GM12878 (cell line): Measurements from ENCODE around the gene RNF168. TPM values are rescaled to one million over a fixed set of nuclear protein-coding genes. Genes with fewer than 3 reads are reported as not detected.

Source experiments
- ASH2L ChIP-seq: fragments of 300-600, 200-600 bp; sonication (generic); IDR thresholded peaks from 2 replicates; pipeline ENCODE4 v1.6.1; 2017; ENCODE audit warnings: low read depth, mild to moderate bottlenecking, borderline replicate concordance
- BHLHE40 ChIP-seq, 2 experiments: fragments of 450-650 bp in 1 of 2; IDR thresholded peaks; 2 replicates each; pipeline ENCODE4 v1.6.1; 2011 to 2017; ENCODE audit warnings: low read depth in 2 of 2, borderline replicate concordance in 1 of 2, improper control_type of control experiment in 1 of 2, low read length in 1 of 2, mild to moderate bottlenecking in 1 of 2
- FOXK2 ChIP-seq: fragments of 450-650 bp; IDR thresholded peaks from 2 replicates; pipeline ENCODE4 v1.6.1; 2017; ENCODE audit warnings: mild to moderate bottlenecking, moderate library complexity
- HDAC6 ChIP-seq: fragments of 200-600 bp; sonication (generic); IDR thresholded peaks from one replicate; pipeline ENCODE4 v1.8.0; 2017; ENCODE audit warnings: antibody characterized with exemption; ENCODE audit not compliant: unreplicated experiment
- HSF1 ChIP-seq: fragments of 150-350 bp; IDR thresholded peaks from 2 replicates; pipeline ENCODE4 v1.6.1; 2014; ENCODE audit warnings: mild to moderate bottlenecking, low read depth, low read length
- KAT2A ChIP-seq: conservative IDR thresholded peaks from 2 replicates; pipeline ENCODE4 v1.6.1; 2011; ENCODE audit warnings: low read depth, low read length; ENCODE audit not compliant: control insufficient read depth
- MTA2 ChIP-seq: fragments of 450-650 bp; IDR thresholded peaks from 2 replicates; pipeline ENCODE4 v1.6.1; 2016; ENCODE audit warnings: low read depth, mild to moderate bottlenecking, moderate library complexity
- MXI1 ChIP-seq: fragments of 150-350 bp; IDR thresholded peaks from 2 replicates; pipeline ENCODE4 v1.6.1; 2011; ENCODE audit warnings: low read depth, mild to moderate bottlenecking, inconsistent platforms, low read length, improper control_type of control experiment
- PML ChIP-seq: IDR thresholded peaks from 2 replicates; pipeline ENCODE4 v1.6.1; 2012; ENCODE audit warnings: low read length, inconsistent platforms
- POLR2A ChIP-seq: IDR thresholded peaks from 2 replicates; pipeline ENCODE4 v1.6.1; 2011; ENCODE audit warnings: low read depth, mild to moderate bottlenecking, low read length
- POLR2AphosphoS2 ChIP-seq: IDR thresholded peaks from 2 replicates; pipeline ENCODE4 v1.6.1; 2011; ENCODE audit warnings: low read depth, mild to moderate bottlenecking, low read length, improper control_type of control experiment, moderate library complexity
- POLR2AphosphoS5 ChIP-seq: IDR thresholded peaks from 2 replicates; pipeline ENCODE4 v1.6.1; 2011; ENCODE audit warnings: mild to moderate bottlenecking, low read length, inconsistent platforms
- RAD21 ChIP-seq: IDR thresholded peaks from 2 replicates; pipeline ENCODE4 v1.6.1; 2011; ENCODE audit warnings: mild to moderate bottlenecking, low read depth, low read length, moderate library complexity; ENCODE audit not compliant: insufficient read depth
- RBBP5 ChIP-seq: fragments of 200-600 bp; sonication (generic); conservative IDR thresholded peaks from 2 replicates; pipeline ENCODE4 v1.6.1; 2016
- RELB ChIP-seq: fragments of 450-650 bp; IDR thresholded peaks from 2 replicates; pipeline ENCODE4 v1.6.1; 2017; ENCODE audit warnings: low read depth, mild to moderate bottlenecking, moderate library complexity
- SKIL ChIP-seq: fragments of 450-650 bp; IDR thresholded peaks from 2 replicates; pipeline ENCODE4 v1.6.1; 2017; ENCODE audit warnings: mild to moderate bottlenecking, low read depth, inconsistent platforms; ENCODE audit not compliant: poor library complexity, severe bottlenecking
- SP1 ChIP-seq: IDR thresholded peaks from one replicate; pipeline ENCODE4 v1.6.1; 2011; ENCODE audit warnings: low read depth, low read length
- TARDBP ChIP-seq: IDR thresholded peaks from 2 replicates; pipeline ENCODE4 v1.6.1; 2016; ENCODE audit warnings: borderline replicate concordance
- YY1 ChIP-seq: IDR thresholded peaks from 2 replicates; pipeline ENCODE4 v1.6.1; 2011; ENCODE audit warnings: low read depth, mild to moderate bottlenecking, low read length
- ZNF217 ChIP-seq: fragments of 450-650 bp; IDR thresholded peaks from 2 replicates; pipeline ENCODE4 v1.6.1; 2017; ENCODE audit warnings: antibody characterized with exemption, mild to moderate bottlenecking
- ZNF592 ChIP-seq: fragments of 450-650 bp; IDR thresholded peaks from 2 replicates; pipeline ENCODE4 v1.6.1; 2017; ENCODE audit warnings: mild to moderate bottlenecking, moderate library complexity
- polyA plus RNA-seq, 11 experiments: library from polyadenylated mRNA; depleted of rRNA in 4 of 11; unstranded in 6 of 11; stranded (reverse) in 5 of 11; fragments of >200 nt; fragmentation: Nextera tagmentation in 4 of 11; fragmentation: Illumina TruSeq in 1 of 11; extraction: Ambion mirVana in 4 of 11; extraction: Trizol in 1 of 11; gene quantifications; 1 replicate in 1 of 11; 2 replicates in 10 of 11; pipeline versions ENCODE4 v1.2.1 to v1.2.3, GENCODE V29; 2011 to 2016; ENCODE audit warnings: inconsistent platforms in 2 of 11, missing spikeins in 2 of 11, low read depth in 1 of 11
- total RNA-seq, 4 experiments: library from RNA; depleted of rRNA in 3 of 4; stranded (reverse); fragments of >200 nt in 3 of 4; fragmentation: Illumina TruSeq in 1 of 4; extraction: Trizol in 1 of 4; gene quantifications; 2 replicates each; pipeline versions ENCODE4 v1.2.1 to v1.2.3, GENCODE V29; 2013 to 2021

Gene RNF168
- total and polyA plus RNA-seq, 10 of the 15 experiments (the other 5 are each of a cell fraction or from before 2014, with no cell fraction given): 12.7 to 47.5 (median 24.8) TPM

- TF ChIP-seq SKIL: no peak
- TF ChIP-seq PML: peak; percentile 91
- no peak for TF ChIP-seq ASH2L
- no peak for TF ChIP-seq KAT2A
- TF ChIP-seq RELB: peak; percentile 57
- peak; percentile 69 to 91; a peak in 3 of 4 replicates for TF ChIP-seq BHLHE40 (IDR thresholded peaks at IDR 0.05; ENCODE audit: borderline replicate concordance in 1 of 2, low read depth in 2 of 2, low read length in 1 of 2)
- no peak for TF ChIP-seq FOXK2
- TF ChIP-seq TARDBP: 0 out of 2 replicates have a peak, but pooled peaks have one; percentile 20
- peak; percentile 62 for TF ChIP-seq SP1
- TF ChIP-seq RAD21: no peak
- TF ChIP-seq HDAC6: no peak
- TF ChIP-seq YY1: peak; percentile 65
- TF ChIP-seq POLR2A: peak; percentile 94
- no peak for TF ChIP-seq ZNF592
- no peak for TF ChIP-seq RBBP5
- TF ChIP-seq ZNF217: peak; percentile 18
- peak; percentile 44; the same call in 1 of the 2 replicates for TF ChIP-seq POLR2AphosphoS2
- TF ChIP-seq MXI1: 0 out of 2 replicates have a peak, but pooled peaks have one; percentile 26
- 0 out of 2 replicates have a peak, but pooled peaks have one; percentile 39 for TF ChIP-seq MTA2
- TF ChIP-seq HSF1: 0 out of 2 replicates have a peak, but pooled peaks have one; percentile 11
- peak; percentile 93 for TF ChIP-seq POLR2AphosphoS5
Observed at GRCh38 chr3:196503196-196504076, at the start of gene RNF168 (continued).
